Keratinocyte (primary cell): ENCODE results near the gene CYBB. TPM values are rescaled to one million over a fixed set of nuclear protein-coding genes. Genes with fewer than 3 reads are reported as not detected.

Source experiments
- DNase-seq: peaks from one replicate; pipeline ENCODE4 v3.0.0-alpha.2; 2011; ENCODE audit warnings: low read depth, missing footprints, low spot score
- FAIRE-seq: peaks from 2 replicates; lab custom pipeline; 2011; peaks lifted over from hg19 to GRCh38; lab: Jason Lieb, UNC
- H2AFZ ChIP-seq: 2 replicates; pipeline ENCODE4 v1.6.0; 2012; ENCODE audit warnings: low read length, control low read depth, inconsistent platforms; ENCODE audit not compliant: control insufficient read depth
- H3K27ac ChIP-seq: 2 replicates; pipeline ENCODE4 v1.5.1; 2011; ENCODE audit warnings: low read length; ENCODE audit not compliant: control insufficient read depth, insufficient read depth
- H3K27me3 ChIP-seq: 3 replicates; pipeline ENCODE4 v1.6.0; 2011; ENCODE audit warnings: low read length; ENCODE audit not compliant: control insufficient read depth, insufficient read depth; ENCODE audit errors: extremely low read depth
- H3K36me3 ChIP-seq, 2 experiments: 2 replicates in 1 of 2; 3 replicates in 1 of 2; pipeline ENCODE4 v1.5.1; 2011; ENCODE audit warnings: low read length in 2 of 2, mild to moderate bottlenecking in 1 of 2; ENCODE audit not compliant: control insufficient read depth in 2 of 2, insufficient read depth in 2 of 2; ENCODE audit errors: extremely low read depth in 1 of 2
- H3K4me1 ChIP-seq: 3 replicates; pipeline ENCODE4 v1.5.1; 2011; ENCODE audit warnings: low read length; ENCODE audit not compliant: control insufficient read depth, insufficient read depth; ENCODE audit errors: extremely low read depth
- H3K4me2 ChIP-seq: 3 replicates; pipeline ENCODE4 v1.6.0; 2011; ENCODE audit warnings: low read depth, low read length; ENCODE audit not compliant: control insufficient read depth, insufficient read depth; ENCODE audit errors: extremely low read depth
- H3K4me3 ChIP-seq, 3 experiments: fragments of 200-600 bp in 1 of 3; sonication (generic) in 1 of 3; 2 replicates in 2 of 3; 3 replicates in 1 of 3; pipeline ENCODE4 v1.5.1; 2011 to 2016; ENCODE audit warnings: low read length in 3 of 3, mild to moderate bottlenecking in 3 of 3, control low read depth in 2 of 3, inconsistent platforms in 1 of 3, low read depth in 1 of 3, mixed read lengths in 1 of 3, mixed run types in 1 of 3, moderate library complexity in 1 of 3; ENCODE audit not compliant: control insufficient read depth in 2 of 3, insufficient read depth in 2 of 3; ENCODE audit errors: extremely low read depth in 1 of 3
- H3K79me2 ChIP-seq: 2 replicates; pipeline ENCODE4 v1.6.0; 2012; ENCODE audit warnings: low read length; ENCODE audit not compliant: control insufficient read depth, insufficient read depth
- H3K9ac ChIP-seq: 3 replicates; pipeline ENCODE4 v1.6.0; 2011; ENCODE audit warnings: low read length; ENCODE audit not compliant: control insufficient read depth, insufficient read depth; ENCODE audit errors: extremely low read depth
- H3K9me1 ChIP-seq: 3 replicates; pipeline ENCODE4 v1.6.0; 2011; ENCODE audit warnings: low read length; ENCODE audit not compliant: control insufficient read depth, insufficient read depth; ENCODE audit errors: extremely low read depth
- H3K9me3 ChIP-seq: 2 replicates; pipeline ENCODE4 v1.5.1; 2012; ENCODE audit warnings: low read depth, low read length; ENCODE audit not compliant: control insufficient read depth
- H4K20me1 ChIP-seq: 3 replicates; pipeline ENCODE4 v1.6.0; 2011; ENCODE audit warnings: low read length; ENCODE audit not compliant: control insufficient read depth, insufficient read depth; ENCODE audit errors: extremely low read depth
- EZH2 ChIP-seq: IDR thresholded peaks from one replicate; pipeline ENCODE4 v1.6.1; 2012; ENCODE audit warnings: inconsistent platforms, mild to moderate bottlenecking, low read length, moderate library complexity
- dilution Hi-C: fragments of 300-500 bp; cut with MboI; formaldehyde crosslinking; loops from one replicate; pipeline ENCODE4 v1.7.0; 2020; ENCODE audit warnings: low sequenced_read_pairs; ENCODE audit not compliant: extremely low pct_ligation_motif_present
- polyA plus RNA-seq, 5 experiments: library from polyadenylated mRNA; depleted of rRNA in 3 of 5; stranded (reverse) in 3 of 5; stranded (forward) in 1 of 5; unstranded in 1 of 5; fragments of >200 nt; gene quantifications; 1 replicate in 1 of 5; 2 replicates in 3 of 5; 3 replicates in 1 of 5; pipeline versions ENCODE4 v1.2.1 to v1.2.3, GENCODE V29; 2011 to 2012; ENCODE audit warnings: missing spikeins in 2 of 5, low read depth in 1 of 5, low replicate concordance in 1 of 5
- TF ChIP-seq, protein P1 (sequence below), 3 experiments: IDR thresholded peaks in 1 of 3; conservative IDR thresholded peaks in 1 of 3; optimal IDR thresholded peaks in 1 of 3; 2 replicates in 2 of 3; 3 replicates in 1 of 3; pipeline versions ENCODE3 to v1.5.1; 2011; ENCODE audit warnings: low read length in 3 of 3, mild to moderate bottlenecking in 3 of 3, moderate library complexity in 2 of 3, control low read depth in 1 of 3, inconsistent platforms in 1 of 3; ENCODE audit not compliant: insufficient read depth in 2 of 3; ENCODE audit errors: extremely low read depth in 1 of 3

Gene CYBB
- polyA plus RNA-seq, 1 donor (not counting 4 experiments of a cell fraction or from before 2014, with no cell fraction given) = 0.03 TPM

DNA sequence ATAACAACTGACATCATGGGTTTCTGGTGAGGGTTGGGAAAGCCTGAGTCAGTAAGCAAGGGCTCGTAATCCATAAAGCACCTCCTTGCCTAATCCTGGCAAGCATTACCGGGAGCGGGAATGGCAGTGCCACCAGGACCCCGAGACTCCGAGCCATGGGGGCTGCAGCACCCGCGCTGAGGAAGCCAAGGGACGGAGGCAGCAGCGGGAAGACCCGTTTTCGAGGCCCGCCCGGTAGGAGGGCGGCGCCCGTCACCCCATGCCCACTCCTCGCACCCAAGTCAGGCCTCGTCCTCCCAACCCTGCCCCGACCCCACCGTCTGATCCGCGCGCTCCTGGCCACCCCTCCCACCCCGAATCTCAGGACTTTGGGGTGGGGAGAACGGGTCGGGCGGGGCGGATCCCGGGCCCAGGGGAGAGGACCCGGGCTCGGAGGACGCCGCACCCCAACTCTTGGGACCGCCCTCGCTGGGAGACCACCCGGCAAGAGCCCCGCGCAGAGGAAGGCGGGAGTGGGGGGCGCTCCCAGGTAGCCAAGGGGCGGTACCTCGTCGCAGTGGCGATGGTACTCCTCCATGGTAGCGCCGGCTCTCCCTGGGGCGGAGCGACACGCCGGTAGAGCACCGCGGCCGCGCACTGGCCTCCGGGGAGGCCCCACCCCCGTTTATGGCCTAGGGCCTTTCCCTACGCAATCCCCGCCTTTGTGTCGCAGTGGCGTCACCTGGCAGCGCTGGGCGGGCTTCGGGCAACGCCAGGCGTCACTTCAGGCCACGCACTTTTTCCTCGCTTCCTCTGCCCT is 67.3 kb downstream of the CYBB start, which contains the start of gene DYNLT3:
DYNLT3 (minus strand) TSS at position 638 of the 799 bp plus-strand sequence; CDS start at position 577, 61 bp downstream.
- H3K9me3 ChIP-seq = no peaks in the 10 kb centered on the region
- H3K79me2 ChIP-seq = no peaks in the 10 kb centered on the region
- peak within 1 kb of the TSS; percentile 68 to 70 (median 69) for H3K4me3 ChIP-seq
- no peaks in the 10 kb centered on the region for H3K9me1 ChIP-seq
- H3K4me2 ChIP-seq = peak within 1 kb of the TSS; percentile 67
- peak within 1 kb of the TSS; percentile 58 for H3K27ac ChIP-seq
- H3K4me1 ChIP-seq = no peaks in the 10 kb centered on the region
- H3K27me3 ChIP-seq = no peaks in the 10 kb centered on the region
- no peaks in the 10 kb centered on the region for H3K36me3 ChIP-seq
- DNase-seq (no peak), FAIRE-seq (no peak)
- dilution Hi-C loops = no loop called here
- TF ChIP-seq, protein P1, sequence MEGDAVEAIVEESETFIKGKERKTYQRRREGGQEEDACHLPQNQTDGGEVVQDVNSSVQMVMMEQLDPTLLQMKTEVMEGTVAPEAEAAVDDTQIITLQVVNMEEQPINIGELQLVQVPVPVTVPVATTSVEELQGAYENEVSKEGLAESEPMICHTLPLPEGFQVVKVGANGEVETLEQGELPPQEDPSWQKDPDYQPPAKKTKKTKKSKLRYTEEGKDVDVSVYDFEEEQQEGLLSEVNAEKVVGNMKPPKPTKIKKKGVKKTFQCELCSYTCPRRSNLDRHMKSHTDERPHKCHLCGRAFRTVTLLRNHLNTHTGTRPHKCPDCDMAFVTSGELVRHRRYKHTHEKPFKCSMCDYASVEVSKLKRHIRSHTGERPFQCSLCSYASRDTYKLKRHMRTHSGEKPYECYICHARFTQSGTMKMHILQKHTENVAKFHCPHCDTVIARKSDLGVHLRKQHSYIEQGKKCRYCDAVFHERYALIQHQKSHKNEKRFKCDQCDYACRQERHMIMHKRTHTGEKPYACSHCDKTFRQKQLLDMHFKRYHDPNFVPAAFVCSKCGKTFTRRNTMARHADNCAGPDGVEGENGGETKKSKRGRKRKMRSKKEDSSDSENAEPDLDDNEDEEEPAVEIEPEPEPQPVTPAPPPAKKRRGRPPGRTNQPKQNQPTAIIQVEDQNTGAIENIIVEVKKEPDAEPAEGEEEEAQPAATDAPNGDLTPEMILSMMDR (optimal IDR thresholded peaks at IDR 0.05 in 1 of 3, IDR thresholded peaks at IDR 0.05 in 1 of 3, conservative IDR thresholded peaks at IDR 0.05 in 1 of 3; ENCODE audit: extremely low read depth in 1 of 3, insufficient read depth in 2 of 3, low read length in 3 of 3) = no peak
- no peak for TF ChIP-seq EZH2
- peak within 1 kb of the TSS; percentile 84 for H2AFZ ChIP-seq
- no peaks in the 10 kb centered on the region for H4K20me1 ChIP-seq
- peak within 1 kb of the TSS; percentile 75 for H3K9ac ChIP-seq

DNA sequence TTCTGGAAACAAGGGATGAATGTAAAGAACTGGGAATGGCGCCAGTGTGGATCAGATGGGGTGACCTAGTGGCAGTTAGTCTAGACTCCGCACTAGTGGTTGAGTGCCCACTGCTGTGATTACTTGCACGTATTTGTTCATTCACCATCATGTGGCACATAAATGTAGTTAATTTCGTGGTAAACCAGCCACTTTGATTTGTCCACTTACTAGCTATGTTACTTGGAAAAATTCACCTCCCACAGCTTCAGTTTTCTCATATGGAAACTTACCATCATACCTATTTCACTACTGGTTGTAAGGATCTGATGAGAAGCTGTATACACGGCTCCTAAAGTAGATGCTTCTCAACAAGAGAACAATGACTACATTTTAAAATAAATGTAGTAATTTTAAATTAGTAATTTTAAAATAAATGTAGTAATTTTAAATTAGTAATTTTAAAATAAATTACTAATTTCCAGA is 67.9 kb downstream of the CYBB start:
- H3K9ac ChIP-seq = peak overlapping the region; percentile 75
- no peaks in the 10 kb centered on the region for H3K4me1 ChIP-seq
- no peaks in the 10 kb centered on the region for H3K27me3 ChIP-seq
- peak overlapping the region; percentile 63 to 69 (median 68) for H3K4me3 ChIP-seq
- FAIRE-seq = peak; percentile 13
- DNase-seq = no peak
- dilution Hi-C loops = no loop called here
- H3K9me1 ChIP-seq = no peaks in the 10 kb centered on the region
- peak overlapping the region; percentile 58 for H3K27ac ChIP-seq
- no peak for TF ChIP-seq EZH2
- TF ChIP-seq, protein P1 (optimal IDR thresholded peaks at IDR 0.05 in 1 of 3, IDR thresholded peaks at IDR 0.05 in 1 of 3, conservative IDR thresholded peaks at IDR 0.05 in 1 of 3; ENCODE audit: extremely low read depth in 1 of 3, insufficient read depth in 2 of 3, low read length in 3 of 3) = no peak
- H2AFZ ChIP-seq = peak overlapping the region; percentile 84
- H3K9me3 ChIP-seq = no peaks in the 10 kb centered on the region
- no peaks in the 10 kb centered on the region for H3K79me2 ChIP-seq
- no peaks in the 10 kb centered on the region for H4K20me1 ChIP-seq
- peak overlapping the region; percentile 67 for H3K4me2 ChIP-seq
- no peaks in the 10 kb centered on the region for H3K36me3 ChIP-seq
